Keratinocyte (primary cell): Measurements from ENCODE around the gene TWNK. TPM values are rescaled to one million over a fixed set of nuclear protein-coding genes. Genes with fewer than 3 reads are reported as not detected.

Source experiments
- DNase-seq: peaks from one replicate; pipeline ENCODE4 v3.0.0-alpha.2; 2011; ENCODE audit warnings: low read depth, missing footprints, low spot score
- FAIRE-seq: peaks from 2 replicates; lab custom pipeline; 2011; peaks lifted over from hg19 to GRCh38; lab: Jason Lieb, UNC
- H2AFZ ChIP-seq: 2 replicates; pipeline ENCODE4 v1.6.0; 2012; ENCODE audit warnings: low read length, control low read depth, inconsistent platforms; ENCODE audit not compliant: control insufficient read depth
- H3K27ac ChIP-seq: 2 replicates; pipeline ENCODE4 v1.5.1; 2011; ENCODE audit warnings: low read length; ENCODE audit not compliant: control insufficient read depth, insufficient read depth
- H3K27me3 ChIP-seq: 3 replicates; pipeline ENCODE4 v1.6.0; 2011; ENCODE audit warnings: low read length; ENCODE audit not compliant: control insufficient read depth, insufficient read depth; ENCODE audit errors: extremely low read depth
- H3K36me3 ChIP-seq, 2 experiments: 2 replicates in 1 of 2; 3 replicates in 1 of 2; pipeline ENCODE4 v1.5.1; 2011; ENCODE audit warnings: low read length in 2 of 2, mild to moderate bottlenecking in 1 of 2; ENCODE audit not compliant: control insufficient read depth in 2 of 2, insufficient read depth in 2 of 2; ENCODE audit errors: extremely low read depth in 1 of 2
- H3K4me1 ChIP-seq: 3 replicates; pipeline ENCODE4 v1.5.1; 2011; ENCODE audit warnings: low read length; ENCODE audit not compliant: control insufficient read depth, insufficient read depth; ENCODE audit errors: extremely low read depth
- H3K4me2 ChIP-seq: 3 replicates; pipeline ENCODE4 v1.6.0; 2011; ENCODE audit warnings: low read depth, low read length; ENCODE audit not compliant: control insufficient read depth, insufficient read depth; ENCODE audit errors: extremely low read depth
- H3K4me3 ChIP-seq, 3 experiments: fragments of 200-600 bp in 1 of 3; sonication (generic) in 1 of 3; 2 replicates in 2 of 3; 3 replicates in 1 of 3; pipeline ENCODE4 v1.5.1; 2011 to 2016; ENCODE audit warnings: low read length in 3 of 3, mild to moderate bottlenecking in 3 of 3, control low read depth in 2 of 3, inconsistent platforms in 1 of 3, low read depth in 1 of 3, mixed read lengths in 1 of 3, mixed run types in 1 of 3, moderate library complexity in 1 of 3; ENCODE audit not compliant: control insufficient read depth in 2 of 3, insufficient read depth in 2 of 3; ENCODE audit errors: extremely low read depth in 1 of 3
- H3K79me2 ChIP-seq: 2 replicates; pipeline ENCODE4 v1.6.0; 2012; ENCODE audit warnings: low read length; ENCODE audit not compliant: control insufficient read depth, insufficient read depth
- H3K9ac ChIP-seq: 3 replicates; pipeline ENCODE4 v1.6.0; 2011; ENCODE audit warnings: low read length; ENCODE audit not compliant: control insufficient read depth, insufficient read depth; ENCODE audit errors: extremely low read depth
- H3K9me1 ChIP-seq: 3 replicates; pipeline ENCODE4 v1.6.0; 2011; ENCODE audit warnings: low read length; ENCODE audit not compliant: control insufficient read depth, insufficient read depth; ENCODE audit errors: extremely low read depth
- H3K9me3 ChIP-seq: 2 replicates; pipeline ENCODE4 v1.5.1; 2012; ENCODE audit warnings: low read depth, low read length; ENCODE audit not compliant: control insufficient read depth
- H4K20me1 ChIP-seq: 3 replicates; pipeline ENCODE4 v1.6.0; 2011; ENCODE audit warnings: low read length; ENCODE audit not compliant: control insufficient read depth, insufficient read depth; ENCODE audit errors: extremely low read depth
- CTCF ChIP-seq, 3 experiments: IDR thresholded peaks in 1 of 3; conservative IDR thresholded peaks in 1 of 3; optimal IDR thresholded peaks in 1 of 3; 2 replicates in 2 of 3; 3 replicates in 1 of 3; pipeline versions ENCODE3 to v1.5.1; 2011; ENCODE audit warnings: low read length in 3 of 3, mild to moderate bottlenecking in 3 of 3, moderate library complexity in 2 of 3, control low read depth in 1 of 3, inconsistent platforms in 1 of 3; ENCODE audit not compliant: insufficient read depth in 2 of 3; ENCODE audit errors: extremely low read depth in 1 of 3
- EZH2 ChIP-seq: IDR thresholded peaks from one replicate; pipeline ENCODE4 v1.6.1; 2012; ENCODE audit warnings: inconsistent platforms, mild to moderate bottlenecking, low read length, moderate library complexity
- dilution Hi-C: fragments of 300-500 bp; cut with MboI; formaldehyde crosslinking; loops from one replicate; pipeline ENCODE4 v1.7.0; 2020; ENCODE audit warnings: low sequenced_read_pairs; ENCODE audit not compliant: extremely low pct_ligation_motif_present
- polyA plus RNA-seq, 5 experiments: library from polyadenylated mRNA; depleted of rRNA in 3 of 5; stranded (reverse) in 3 of 5; stranded (forward) in 1 of 5; unstranded in 1 of 5; fragments of >200 nt; gene quantifications; 1 replicate in 1 of 5; 2 replicates in 3 of 5; 3 replicates in 1 of 5; pipeline versions ENCODE4 v1.2.1 to v1.2.3, GENCODE V29; 2011 to 2012; ENCODE audit warnings: missing spikeins in 2 of 5, low read depth in 1 of 5, low replicate concordance in 1 of 5

The TWNK gene
- polyA plus RNA-seq, 1 donor (not counting 4 experiments of a cell fraction or from before 2014, with no cell fraction given), result 12.9 TPM

- H3K9me1 ChIP-seq, result no peaks in the 10 kb centered on the region
- no peaks in the 10 kb centered on the region for H3K79me2 ChIP-seq
- FAIRE-seq (no peak), DNase-seq (no peak)
- H2AFZ ChIP-seq, result no peak overlapping the region
- dilution Hi-C loops, result no loop called here
- peaks cover 9% of the 10 kb centered on the region for H3K4me1 ChIP-seq
- H3K27me3 ChIP-seq, result peaks cover 4% of the 10 kb centered on the region
- peak overlapping the region; percentile 85 for H3K9ac ChIP-seq
- H3K36me3 ChIP-seq, result peaks cover 10 to 25% of the 10 kb centered on the region in 2 experiments
- no peak for TF ChIP-seq CTCF (optimal IDR thresholded peaks at IDR 0.05 in 1 of 3, IDR thresholded peaks at IDR 0.05 in 1 of 3, conservative IDR thresholded peaks at IDR 0.05 in 1 of 3; ENCODE audit: extremely low read depth in 1 of 3, insufficient read depth in 2 of 3, low read length in 3 of 3)
- no peak for TF ChIP-seq EZH2
- H3K27ac ChIP-seq, result peak overlapping the region; percentile 88
- peak overlapping the region in 2 of 3 experiments; percentile 63 to 70 for H3K4me3 ChIP-seq
- peak overlapping the region; percentile 86 for H3K4me2 ChIP-seq
- no peaks in the 10 kb centered on the region for H3K9me3 ChIP-seq
- no peaks in the 10 kb centered on the region for H4K20me1 ChIP-seq
Observed at GRCh38 chr10:101042118-101042517, 54.8 kb downstream of the TWNK start.

GRCh38 chr10:101042667-101043362 lies 55.5 kb downstream of the TWNK start:
- Histone ChIP-seq H3K9me3 (no peaks in the 10 kb centered on the region), H3K4me3 (peak overlapping the region; percentile 40 to 70 (median 63)), H3K27ac (peak overlapping the region; percentile 88), H2AFZ (peak overlapping the region; percentile 67), H3K4me2 (peak overlapping the region; percentile 86), H3K9me1 (no peaks in the 10 kb centered on the region), H4K20me1 (no peaks in the 10 kb centered on the region), H3K9ac (peak overlapping the region; percentile 85), H3K27me3 (peaks cover 11% of the 10 kb centered on the region), H3K36me3 (peaks cover 3 to 19% of the 10 kb centered on the region in 2 experiments), H3K4me1 (peaks cover 9% of the 10 kb centered on the region), H3K79me2 (no peaks in the 10 kb centered on the region)
- dilution Hi-C loops, result no loop called here
- no peak for DNase-seq
- TF ChIP-seq CTCF (optimal IDR thresholded peaks at IDR 0.05 in 1 of 3, IDR thresholded peaks at IDR 0.05 in 1 of 3, conservative IDR thresholded peaks at IDR 0.05 in 1 of 3; ENCODE audit: extremely low read depth in 1 of 3, insufficient read depth in 2 of 3, low read length in 3 of 3) (no peak), EZH2 (no peak)
- peak; percentile 93 for FAIRE-seq
